Prostate gland (tissue), 2 donors: ENCODE data around the gene ZMYND11.

Experiments used
- POLR2A ChIP-seq: fragments of 450-650 bp; IDR thresholded peaks from one replicate; pipeline ENCODE4 v1.6.1; 2016; ENCODE audit warnings: antibody characterized with exemption, mild to moderate bottlenecking
- POLR2AphosphoS5 ChIP-seq: sonication (generic); formaldehyde crosslinking; IDR thresholded peaks from one replicate; pipeline ENCODE4 v1.6.1; 2017; ENCODE audit warnings: antibody characterized with exemption
- TF ChIP-seq, protein P1 (sequence below), 4 experiments: fragments of 200-600 bp in 2 of 4; fragments of 450-650 bp in 2 of 4; sonication (generic) in 2 of 4; IDR thresholded peaks; 1 replicate in 3 of 4; 2 replicates in 1 of 4; pipeline ENCODE4 v1.5.1; 2016 to 2019; ENCODE audit warnings: antibody characterized with exemption in 4 of 4, mild to moderate bottlenecking in 2 of 4, moderate library complexity in 2 of 4

GRCh38 chr10:184911-185310 lies 49.7 kb downstream of the ZMYND11 start:
- TF ChIP-seq, protein P1, sequence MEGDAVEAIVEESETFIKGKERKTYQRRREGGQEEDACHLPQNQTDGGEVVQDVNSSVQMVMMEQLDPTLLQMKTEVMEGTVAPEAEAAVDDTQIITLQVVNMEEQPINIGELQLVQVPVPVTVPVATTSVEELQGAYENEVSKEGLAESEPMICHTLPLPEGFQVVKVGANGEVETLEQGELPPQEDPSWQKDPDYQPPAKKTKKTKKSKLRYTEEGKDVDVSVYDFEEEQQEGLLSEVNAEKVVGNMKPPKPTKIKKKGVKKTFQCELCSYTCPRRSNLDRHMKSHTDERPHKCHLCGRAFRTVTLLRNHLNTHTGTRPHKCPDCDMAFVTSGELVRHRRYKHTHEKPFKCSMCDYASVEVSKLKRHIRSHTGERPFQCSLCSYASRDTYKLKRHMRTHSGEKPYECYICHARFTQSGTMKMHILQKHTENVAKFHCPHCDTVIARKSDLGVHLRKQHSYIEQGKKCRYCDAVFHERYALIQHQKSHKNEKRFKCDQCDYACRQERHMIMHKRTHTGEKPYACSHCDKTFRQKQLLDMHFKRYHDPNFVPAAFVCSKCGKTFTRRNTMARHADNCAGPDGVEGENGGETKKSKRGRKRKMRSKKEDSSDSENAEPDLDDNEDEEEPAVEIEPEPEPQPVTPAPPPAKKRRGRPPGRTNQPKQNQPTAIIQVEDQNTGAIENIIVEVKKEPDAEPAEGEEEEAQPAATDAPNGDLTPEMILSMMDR (IDR thresholded peaks at IDR 0.05) = no peak
- TF ChIP-seq POLR2AphosphoS5 (no peak), POLR2A (no peak)
